ENCODE results near the gene NKX2-4. TPM values are rescaled to one million over a fixed set of nuclear protein-coding genes. Genes with fewer than 3 reads are reported as not detected.

NKX2-4 gene
- total and polyA plus RNA-seq, 2 donors (not counting 1 experiment from before 2014, with no cell fraction given), result not detected

- Histone ChIP-seq H3K9ac (ENCODE audit: insufficient read depth, low read length) (no peak overlapping the region), H3K79me2 (ENCODE audit: control insufficient read depth, insufficient read depth, low read length) (no peaks in the 10 kb centered on the region), H3K4me3 (replicated peaks in 1 of 4; ENCODE audit: control extremely low read depth in 1 of 4, insufficient read depth in 1 of 4, low read depth in 3 of 4, low read length in 4 of 4) (no peak overlapping the region), H3K27ac (ENCODE audit: insufficient read depth, low read length) (no peak overlapping the region), H3K9me3 (ENCODE audit: control insufficient read depth, insufficient read depth, low read depth, low read length) (no peaks in the 10 kb centered on the region), H3K36me3 (ENCODE audit: control insufficient read depth, insufficient read depth, low read length) (no peaks in the 10 kb centered on the region), H3K4me2 (ENCODE audit: extremely low read depth, insufficient read depth, low read length) (no peak overlapping the region), H3K27me3 (ENCODE audit: control insufficient read depth, insufficient read depth, low read length) (peaks cover 64% of the 10 kb centered on the region), H3K4me1 (ENCODE audit: control insufficient read depth, extremely low read depth, insufficient read depth, low read length) (no peaks in the 10 kb centered on the region), H2AFZ (ENCODE audit: low read length) (no peak overlapping the region), H4K20me1 (ENCODE audit: control insufficient read depth, extremely low read depth, insufficient read depth, low read length) (no peaks in the 10 kb centered on the region)
- DNase-seq (ENCODE audit: low read depth in 2 of 2), result peak in 1 of 2 donors; percentile 48
- TF ChIP-seq, protein P1, sequence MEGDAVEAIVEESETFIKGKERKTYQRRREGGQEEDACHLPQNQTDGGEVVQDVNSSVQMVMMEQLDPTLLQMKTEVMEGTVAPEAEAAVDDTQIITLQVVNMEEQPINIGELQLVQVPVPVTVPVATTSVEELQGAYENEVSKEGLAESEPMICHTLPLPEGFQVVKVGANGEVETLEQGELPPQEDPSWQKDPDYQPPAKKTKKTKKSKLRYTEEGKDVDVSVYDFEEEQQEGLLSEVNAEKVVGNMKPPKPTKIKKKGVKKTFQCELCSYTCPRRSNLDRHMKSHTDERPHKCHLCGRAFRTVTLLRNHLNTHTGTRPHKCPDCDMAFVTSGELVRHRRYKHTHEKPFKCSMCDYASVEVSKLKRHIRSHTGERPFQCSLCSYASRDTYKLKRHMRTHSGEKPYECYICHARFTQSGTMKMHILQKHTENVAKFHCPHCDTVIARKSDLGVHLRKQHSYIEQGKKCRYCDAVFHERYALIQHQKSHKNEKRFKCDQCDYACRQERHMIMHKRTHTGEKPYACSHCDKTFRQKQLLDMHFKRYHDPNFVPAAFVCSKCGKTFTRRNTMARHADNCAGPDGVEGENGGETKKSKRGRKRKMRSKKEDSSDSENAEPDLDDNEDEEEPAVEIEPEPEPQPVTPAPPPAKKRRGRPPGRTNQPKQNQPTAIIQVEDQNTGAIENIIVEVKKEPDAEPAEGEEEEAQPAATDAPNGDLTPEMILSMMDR (conservative IDR thresholded peaks at IDR 0.05 in 1 of 2, IDR thresholded peaks at IDR 0.05 in 1 of 2; ENCODE audit: low read depth in 1 of 2, low read length in 2 of 2), result no peak
- peak; percentile 100 for TF ChIP-seq EZH2 (IDR thresholded peaks at IDR 0.05; ENCODE audit: low read length, missing control alignments)
These were observed 1.4 kb downstream of the NKX2-4 start for GRCh38 chr20:21395666-21396598.

DNA sequence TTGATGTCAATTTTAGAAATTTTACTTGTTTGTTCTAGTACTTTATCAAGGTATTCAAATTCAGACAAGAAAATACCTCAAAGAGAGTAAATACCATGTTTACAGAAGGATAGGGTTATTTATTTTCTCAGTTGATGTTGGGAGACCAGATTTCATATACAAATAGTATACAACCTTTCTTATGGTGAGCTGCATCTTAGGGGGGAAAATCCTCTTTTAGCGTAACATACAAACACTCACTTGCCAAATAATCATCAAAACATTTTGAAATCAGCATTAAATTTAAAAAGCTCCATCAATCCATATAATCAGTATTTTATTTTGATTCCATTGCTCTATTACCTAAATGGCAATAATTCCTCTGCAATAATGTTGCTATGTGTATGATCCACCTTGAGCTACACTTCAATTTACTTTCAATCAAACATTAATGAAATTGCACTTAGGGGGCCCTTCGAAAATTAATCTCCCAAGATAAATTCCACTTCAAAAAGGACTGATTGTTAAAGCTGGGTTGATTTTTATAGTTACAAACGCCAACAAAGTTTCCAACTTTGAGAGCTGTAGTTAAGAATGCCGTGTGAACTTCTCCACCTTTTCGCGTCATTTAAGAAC, 2.2 kb downstream of the NKX2-4 start:
- Histone ChIP-seq H3K4me2 (ENCODE audit: extremely low read depth, insufficient read depth, low read length) (no peak overlapping the region), H3K9ac (ENCODE audit: insufficient read depth, low read length) (no peak overlapping the region), H3K27me3 (ENCODE audit: control insufficient read depth, insufficient read depth, low read length) (peaks cover 59% of the 10 kb centered on the region), H3K9me3 (ENCODE audit: control insufficient read depth, insufficient read depth, low read depth, low read length) (no peaks in the 10 kb centered on the region), H3K4me1 (ENCODE audit: control insufficient read depth, extremely low read depth, insufficient read depth, low read length) (no peaks in the 10 kb centered on the region), H4K20me1 (ENCODE audit: control insufficient read depth, extremely low read depth, insufficient read depth, low read length) (no peaks in the 10 kb centered on the region), H3K4me3 (replicated peaks in 1 of 4; ENCODE audit: control extremely low read depth in 1 of 4, insufficient read depth in 1 of 4, low read depth in 3 of 4, low read length in 4 of 4) (no peak overlapping the region), H3K36me3 (ENCODE audit: control insufficient read depth, insufficient read depth, low read length) (no peaks in the 10 kb centered on the region), H2AFZ (ENCODE audit: low read length) (no peak overlapping the region), H3K27ac (ENCODE audit: insufficient read depth, low read length) (no peak overlapping the region), H3K79me2 (ENCODE audit: control insufficient read depth, insufficient read depth, low read length) (no peaks in the 10 kb centered on the region)
- DNase-seq (ENCODE audit: low read depth in 2 of 2), result no peak
- TF ChIP-seq EZH2 (IDR thresholded peaks at IDR 0.05; ENCODE audit: low read length, missing control alignments), result no peak
- TF ChIP-seq, protein P1 (conservative IDR thresholded peaks at IDR 0.05 in 1 of 2, IDR thresholded peaks at IDR 0.05 in 1 of 2; ENCODE audit: low read depth in 1 of 2, low read length in 2 of 2), result no peak

GRCh38 chr20:21394551-21394950, 2.8 kb downstream of the NKX2-4 start:
- H3K4me3 ChIP-seq (replicated peaks in 1 of 4; ENCODE audit: control extremely low read depth in 1 of 4, insufficient read depth in 1 of 4, low read depth in 3 of 4, low read length in 4 of 4), result no peak overlapping the region
- no peaks in the 10 kb centered on the region for H4K20me1 ChIP-seq (ENCODE audit: control insufficient read depth, extremely low read depth, insufficient read depth, low read length)
- H2AFZ ChIP-seq (ENCODE audit: low read length), result no peak overlapping the region
- H3K9ac ChIP-seq (ENCODE audit: insufficient read depth, low read length), result no peak overlapping the region
- H3K4me1 ChIP-seq (ENCODE audit: control insufficient read depth, extremely low read depth, insufficient read depth, low read length), result no peaks in the 10 kb centered on the region
- no peak for DNase-seq (ENCODE audit: low read depth in 2 of 2)
- no peaks in the 10 kb centered on the region for H3K9me3 ChIP-seq (ENCODE audit: control insufficient read depth, insufficient read depth, low read depth, low read length)
- no peak for TF ChIP-seq EZH2 (IDR thresholded peaks at IDR 0.05; ENCODE audit: low read length, missing control alignments)
- H3K36me3 ChIP-seq (ENCODE audit: control insufficient read depth, insufficient read depth, low read length), result no peaks in the 10 kb centered on the region
- H3K27me3 ChIP-seq (ENCODE audit: control insufficient read depth, insufficient read depth, low read length), result peaks cover 59% of the 10 kb centered on the region
- H3K79me2 ChIP-seq (ENCODE audit: control insufficient read depth, insufficient read depth, low read length), result no peaks in the 10 kb centered on the region
- no peak overlapping the region for H3K4me2 ChIP-seq (ENCODE audit: extremely low read depth, insufficient read depth, low read length)
- no peak overlapping the region for H3K27ac ChIP-seq (ENCODE audit: insufficient read depth, low read length)
